ENCODE results near the gene INSIG1.

GRCh38 chr7:155267023-155267422, 30.7 kb upstream of the INSIG1 start:
- TF ChIP-seq EZH2 (IDR thresholded peaks at IDR 0.05; ENCODE audit: low read depth) (no peak), CTCF (conservative IDR thresholded peaks at IDR 0.05) (no peak)

All from PC-9 (cell line).